H1 (cell line): ENCODE results near the gene ZNF451. TPM values are rescaled to one million over a fixed set of nuclear protein-coding genes. Genes with fewer than 3 reads are reported as not detected.

Experiments used
- CTCF ChIA-PET: fragments of 300-600 bp; sonication (Branson Sonifier 250); formaldehyde crosslinking; loops from one replicate; lab custom pipeline; 2021; ENCODE audit not compliant: partially characterized antibody; lab: Charles Lee
- POLR2A ChIA-PET: fragments of 300-600 bp; sonication (Branson Sonifier 250); formaldehyde crosslinking; loops from one replicate; lab custom pipeline; 2021; ENCODE audit warnings: inconsistent platforms; ENCODE audit not compliant: partially characterized antibody; lab: Charles Lee
- DNase-seq, 2 experiments: peaks; one replicate each; pipeline versions ENCODE4 v3.0.0 to v3.0.0-alpha.2; 2010 to 2022; ENCODE audit warnings: low spot score in 2 of 2, low read depth in 1 of 2, mixed read lengths in 1 of 2
- FAIRE-seq: peaks from 2 replicates; lab custom pipeline; 2011; peaks lifted over from hg19 to GRCh38; lab: Jason Lieb, UNC
- H2AFZ ChIP-seq: 2 replicates; pipeline ENCODE4 v1.8.1; 2012; ENCODE audit warnings: low read length, inconsistent platforms
- H2AK5ac ChIP-seq: 2 replicates; pipeline ENCODE4 v1.6.1; 2013; ENCODE audit warnings: low read depth, low read length
- H2BK120ac ChIP-seq: replicated peaks from 2 replicates; pipeline ENCODE3; 2013; ENCODE audit warnings: low read depth, low read length, inconsistent platforms
- H2BK12ac ChIP-seq: 2 replicates; pipeline ENCODE4 v1.6.1; 2013; ENCODE audit warnings: low read depth, low read length
- H2BK15ac ChIP-seq: 2 replicates; pipeline ENCODE4 v1.6.1; 2013; ENCODE audit warnings: low read length
- H2BK20ac ChIP-seq: 2 replicates; pipeline ENCODE4 v1.6.1; 2013; ENCODE audit warnings: low read length
- H2BK5ac ChIP-seq: 2 replicates; pipeline ENCODE4 v1.6.1; 2013; ENCODE audit warnings: low read depth, low read length
- H3K14ac ChIP-seq: 2 replicates; pipeline ENCODE4 v1.6.1; 2013; ENCODE audit warnings: inconsistent platforms; ENCODE audit not compliant: insufficient read length
- H3K18ac ChIP-seq: 2 replicates; pipeline ENCODE4 v1.6.1; 2013; ENCODE audit warnings: low read length; ENCODE audit errors: extremely low read depth
- H3K23ac ChIP-seq: 2 replicates; pipeline ENCODE4 v1.6.1; 2013; ENCODE audit warnings: inconsistent platforms; ENCODE audit not compliant: insufficient read length
- H3K23me2 ChIP-seq: 2 replicates; pipeline ENCODE4 v1.6.1; 2013; ENCODE audit warnings: low read depth, low read length
- H3K27ac ChIP-seq: 2 replicates; pipeline ENCODE4 v1.6.1; 2011; ENCODE audit warnings: low read depth, low read length, inconsistent platforms
- H3K27me3 ChIP-seq, 4 experiments: replicated peaks in 1 of 4; 1 replicate in 1 of 4; 2 replicates in 3 of 4; pipeline versions ENCODE4 v1.6.1 to v1.8.1; 2011 to 2013; ENCODE audit warnings: low read length in 3 of 4, mild to moderate bottlenecking in 3 of 4, inconsistent platforms in 2 of 4, mixed read lengths in 2 of 4, moderate library complexity in 1 of 4; ENCODE audit not compliant: control insufficient read depth in 3 of 4, insufficient read depth in 3 of 4; ENCODE audit errors: extremely low read depth in 1 of 4
- H3K36me3 ChIP-seq, 4 experiments: 2 replicates each; pipeline versions ENCODE4 v1.6.1 to v1.8.1; 2011 to 2013; ENCODE audit warnings: mild to moderate bottlenecking in 4 of 4, low read length in 3 of 4, moderate library complexity in 2 of 4, control low read depth in 1 of 4, inconsistent platforms in 1 of 4; ENCODE audit not compliant: insufficient read depth in 4 of 4, control insufficient read depth in 2 of 4
- H3K4ac ChIP-seq: replicated peaks from 2 replicates; pipeline ENCODE3; 2013; ENCODE audit warnings: low read length, low read depth, mixed read lengths, inconsistent platforms; ENCODE audit not compliant: insufficient read length
- H3K4me1 ChIP-seq, 4 experiments: replicated peaks in 1 of 4; 1 replicate in 1 of 4; 2 replicates in 3 of 4; pipeline versions ENCODE4 v1.6.1 to v1.8.1; 2011 to 2013; ENCODE audit warnings: low read length in 3 of 4, inconsistent platforms in 2 of 4, mixed read lengths in 1 of 4; ENCODE audit not compliant: insufficient read depth in 4 of 4, control insufficient read depth in 3 of 4
- H3K4me2 ChIP-seq, 2 experiments: 2 replicates each; pipeline versions ENCODE4 v1.6.1 to v1.8.1; 2011 to 2013; ENCODE audit warnings: low read depth in 2 of 2, low read length in 2 of 2, control low read depth in 1 of 2, inconsistent platforms in 1 of 2, mild to moderate bottlenecking in 1 of 2; ENCODE audit not compliant: insufficient read depth in 1 of 2
- H3K4me3 ChIP-seq, 4 experiments: fragments of 200-600, 300-600 bp in 1 of 4; sonication (generic), shearing (Covaris generic), sonication (Bioruptor Twin) in 1 of 4; 2 replicates each; pipeline versions ENCODE4 v1.5.1 to v1.8.1; 2011 to 2016; ENCODE audit warnings: low read length in 4 of 4, low read depth in 3 of 4, control low read depth in 2 of 4, inconsistent platforms in 2 of 4, mild to moderate bottlenecking in 2 of 4, mixed read lengths in 1 of 4, moderate library complexity in 1 of 4; ENCODE audit not compliant: insufficient read depth in 2 of 4; ENCODE audit errors: extremely low read depth in 1 of 4
- H3K56ac ChIP-seq: replicated peaks from 2 replicates; pipeline ENCODE3; 2013; ENCODE audit warnings: low read depth, mild to moderate bottlenecking, mixed read lengths, low read length, inconsistent platforms; ENCODE audit not compliant: insufficient read length
- H3K79me1 ChIP-seq: 2 replicates; pipeline ENCODE4 v1.6.1; 2013; ENCODE audit warnings: low read depth, low read length, control low read depth
- H3K79me2 ChIP-seq, 2 experiments: 2 replicates each; pipeline versions ENCODE4 v1.6.1 to v1.8.1; 2012 to 2013; ENCODE audit warnings: low read length in 2 of 2, mild to moderate bottlenecking in 2 of 2, inconsistent platforms in 1 of 2; ENCODE audit not compliant: insufficient read depth in 2 of 2, control insufficient read depth in 1 of 2
- H3K9ac ChIP-seq, 4 experiments: replicated peaks in 1 of 4; 1 replicate in 1 of 4; 2 replicates in 3 of 4; pipeline versions ENCODE4 v1.6.1 to v1.8.1; 2011 to 2013; ENCODE audit warnings: low read depth in 3 of 4, low read length in 3 of 4, control low read depth in 2 of 4, mild to moderate bottlenecking in 2 of 4, moderate library complexity in 2 of 4, inconsistent platforms in 1 of 4; ENCODE audit errors: extremely low read depth in 1 of 4
- H3K9me3 ChIP-seq, 2 experiments: 2 replicates each; pipeline versions ENCODE4 v1.6.1 to v1.8.1; 2012 to 2013; ENCODE audit warnings: mild to moderate bottlenecking in 2 of 2, moderate library complexity in 2 of 2, control low read depth in 1 of 2, inconsistent platforms in 1 of 2, low read depth in 1 of 2, low read length in 1 of 2, mixed read lengths in 1 of 2; ENCODE audit not compliant: insufficient read depth in 2 of 2
- H4K20me1 ChIP-seq, 2 experiments: replicated peaks in 1 of 2; 2 replicates each; pipeline versions ENCODE3 to v1.8.1; 2011 to 2013; ENCODE audit warnings: inconsistent platforms in 2 of 2, low read length in 2 of 2, mild to moderate bottlenecking in 1 of 2; ENCODE audit not compliant: insufficient read depth in 2 of 2, control insufficient read depth in 1 of 2
- H4K5ac ChIP-seq: 2 replicates; pipeline ENCODE4 v1.6.1; 2013; ENCODE audit warnings: low read length, low read depth, mixed read lengths, inconsistent platforms; ENCODE audit not compliant: insufficient read length
- H4K8ac ChIP-seq: 2 replicates; pipeline ENCODE4 v1.8.0; 2013; ENCODE audit warnings: mild to moderate bottlenecking, moderate library complexity, low read length, inconsistent platforms; ENCODE audit not compliant: insufficient read depth; ENCODE audit errors: extremely low read depth
- H4K91ac ChIP-seq: replicated peaks from 2 replicates; pipeline ENCODE3; 2013; ENCODE audit warnings: low read length, mixed read lengths, inconsistent platforms; ENCODE audit not compliant: insufficient read length
- KDM1A ChIP-seq: fragments of 200-600, 300-600 bp; sonication (generic); IDR thresholded peaks from 2 replicates; pipeline ENCODE4 v1.7.1; 2016; ENCODE audit warnings: mild to moderate bottlenecking, low read length, borderline replicate concordance
- POLR2AphosphoS5 ChIP-seq: IDR thresholded peaks from 2 replicates; pipeline ENCODE4 v1.6.1; 2011; ENCODE audit warnings: low read depth, low read length
- RFX5 ChIP-seq: IDR thresholded peaks from 2 replicates; pipeline ENCODE4 v1.6.1; 2011; ENCODE audit warnings: low read depth, low read length, improper control_type of control experiment, borderline replicate concordance
- WGBS, 2 experiments: shearing (Covaris generic) in 1 of 2; methylation state at CpG; one replicate each; pipeline versions ENCODE4 v1.1.6 to v1.1.7; 2013 to 2015; ENCODE audit warnings: low lambda C conversion rate in 2 of 2, mixed read lengths in 2 of 2, inconsistent platforms in 1 of 2, low coverage in 1 of 2, missing lambda C conversion rate in 1 of 2; ENCODE audit not compliant: insufficient replicate concordance in 2 of 2, insufficient coverage in 1 of 2, insufficient read length in 1 of 2; ENCODE audit errors: extremely low coverage in 1 of 2, missing lambda C conversion rate in 1 of 2; 5-methylcytosine and 5-hydroxymethylcytosine counted together
- polyA plus RNA-seq, 7 experiments: library from polyadenylated mRNA; depleted of rRNA in 3 of 7; stranded (reverse) in 5 of 7; unstranded in 2 of 7; fragments of >200 nt in 5 of 7; fragments of 200-250 nt in 2 of 7; gene quantifications; 1 replicate in 5 of 7; 2 replicates in 1 of 7; 4 replicates in 1 of 7; pipeline versions ENCODE4 v1.2.1 to v1.2.3, GENCODE V29; 2011 to 2013; ENCODE audit warnings: missing spikeins in 2 of 7, mixed read lengths in 2 of 7
- total RNA-seq: library from RNA; stranded (reverse); fragmentation: NEBNext Ultra II Directional; extraction: Animal tissue kit (Norgen Biotek cat#: 25700); gene quantifications from 2 replicates; pipeline ENCODE4 v1.2.1, GENCODE V29; 2021

The ZNF451 gene
- total and polyA plus RNA-seq, 2 of the 8 experiments (the other 6 are each of a cell fraction or from before 2014, with no cell fraction given), result 10.7 to 56.8 TPM

DNA sequence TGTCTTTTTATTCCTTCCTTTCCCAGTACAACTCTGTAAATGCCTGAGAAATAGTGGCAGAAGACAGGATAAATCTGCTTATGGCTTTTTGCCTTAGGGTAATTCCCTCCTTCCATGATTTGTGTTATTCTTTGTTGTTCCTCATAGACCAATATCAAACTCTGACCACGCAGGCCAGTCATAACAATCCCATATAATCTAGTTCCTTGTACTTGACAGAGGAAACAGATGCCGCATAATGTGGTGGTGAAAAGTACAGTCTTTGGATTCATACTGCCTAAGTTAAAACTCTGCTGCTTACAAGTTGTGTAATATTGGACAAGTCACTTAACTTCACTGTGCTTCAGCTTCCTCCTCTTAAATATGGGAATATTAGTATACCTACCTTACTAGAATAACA is 74.0 kb downstream of the ZNF451 start:
- Histone ChIP-seq H4K5ac (no peak overlapping the region), H3K4me3 (no peak overlapping the region), H3K23me2 (no peaks in the 10 kb centered on the region), H4K91ac (no peak overlapping the region), H2BK5ac (no peak overlapping the region), H3K27me3 (no peaks in the 10 kb centered on the region), H3K9me3 (no peaks in the 10 kb centered on the region; a peak in 1 of 4 replicates), H3K27ac (no peak overlapping the region), H2BK120ac (no peak overlapping the region), H3K56ac (no peak overlapping the region), H3K79me2 (no peaks in the 10 kb centered on the region), H3K36me3 (peaks cover 0 to 16% (median 5%) of the 10 kb centered on the region in 4 experiments; a peak in 2 of 8 replicates), H2BK15ac (no peak overlapping the region), H3K79me1 (no peaks in the 10 kb centered on the region), H4K8ac (no peak overlapping the region), H4K20me1 (no peaks in the 10 kb centered on the region), H3K4me1 (no peaks in the 10 kb centered on the region), H3K4me2 (no peak overlapping the region), H2BK12ac (no peak overlapping the region), H2AK5ac (no peak overlapping the region), H2AFZ (no peak overlapping the region), H3K9ac (no peak overlapping the region), H2BK20ac (no peak overlapping the region), H3K14ac (no peak overlapping the region), H3K23ac (no peak overlapping the region), H3K18ac (no peak overlapping the region), H3K4ac (no peak overlapping the region)
- DNase-seq (no peak), FAIRE-seq (no peak)
- ChIA-PET CTCF (interaction anchor here (0.6 kb wide), 1 partner anchor 42 kb away, joined by 3 read pairs; no protein-coding TSS in a partner anchor), POLR2A (no interaction called here)
- TF ChIP-seq KDM1A (no peak), RFX5 (no peak), POLR2AphosphoS5 (no peak)
- WGBS, 2 experiments, result 97% methylated on average over 2 of the region's 2 CpGs; no CpG with 5 or more reads in 1 of the 2 experiments
